ENCODE results near the gene CCDC159.

The CCDC159 gene

DNA sequence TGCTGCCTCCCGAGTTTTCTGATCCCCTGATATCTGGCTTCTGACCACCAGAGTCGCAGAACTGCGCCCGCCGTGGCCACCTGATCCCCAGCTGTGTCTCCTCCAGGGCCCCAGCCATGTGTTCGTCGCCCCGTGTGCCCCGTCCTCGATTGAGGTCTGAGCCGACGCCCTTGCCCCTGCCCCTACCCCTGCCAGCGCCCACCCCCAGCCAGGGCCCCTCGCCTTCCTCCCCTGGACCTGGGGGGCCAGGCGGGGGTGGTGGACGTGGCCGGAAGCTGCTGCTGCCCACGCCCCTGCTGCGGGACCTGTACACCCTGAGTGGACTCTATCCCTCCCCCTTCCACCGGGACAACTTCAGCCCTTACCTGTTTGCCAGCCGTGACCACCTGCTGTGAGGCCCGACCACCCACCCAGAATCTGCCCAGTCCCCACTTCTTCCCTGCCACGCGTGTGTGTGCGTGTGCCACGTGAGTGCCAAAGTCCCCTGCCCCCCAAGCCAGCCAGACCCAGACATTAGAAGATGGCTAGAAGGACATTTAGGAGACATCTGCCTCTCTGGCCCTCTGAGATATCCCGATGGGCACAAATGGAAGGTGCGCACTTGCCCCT lies 18.1 kb downstream of the CCDC159 start:
- Histone ChIP-seq H3K4me1 (ENCODE audit: insufficient read depth, low read length) (no peaks in the 10 kb centered on the region), H3K9me3 (ENCODE audit: low read length) (no peaks in the 10 kb centered on the region), H3K4me3 (ENCODE audit: low read length) (no peak overlapping the region), H2AFZ (ENCODE audit: low read depth, low read length) (no peak overlapping the region), H3K36me3 (ENCODE audit: insufficient read depth, low read length) (peaks cover 3% of the 10 kb centered on the region), H3K27me3 (ENCODE audit: insufficient read depth, low read length) (no peaks in the 10 kb centered on the region)

DNA sequence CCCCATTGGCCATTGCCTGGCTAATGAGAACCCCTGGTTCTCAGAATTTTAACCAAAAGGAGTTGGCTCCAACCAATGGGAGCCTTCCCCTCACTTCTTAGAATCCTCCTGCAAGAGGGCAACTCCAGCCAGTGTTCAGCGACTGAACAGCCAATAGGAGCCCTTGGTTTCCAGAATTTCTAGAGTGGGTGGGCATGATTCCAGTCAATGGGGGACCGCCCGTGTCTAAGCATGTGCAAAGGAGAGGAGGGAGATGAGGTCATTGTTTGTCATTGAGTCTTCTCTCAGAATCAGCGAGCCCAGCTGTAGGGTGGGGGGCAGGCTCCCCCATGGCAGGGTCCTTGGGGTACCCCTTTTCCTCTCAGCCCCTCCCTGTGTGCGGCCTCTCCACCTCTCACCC lies 18.6 kb downstream of the CCDC159 start:
- H3K9me3 ChIP-seq (ENCODE audit: low read length) = no peaks in the 10 kb centered on the region
- no peak overlapping the region for H3K4me3 ChIP-seq (ENCODE audit: low read length)
- H3K36me3 ChIP-seq (ENCODE audit: insufficient read depth, low read length) = peaks cover 3% of the 10 kb centered on the region
- no peaks in the 10 kb centered on the region for H3K4me1 ChIP-seq (ENCODE audit: insufficient read depth, low read length)
- no peak overlapping the region for H2AFZ ChIP-seq (ENCODE audit: low read depth, low read length)
- H3K27me3 ChIP-seq (ENCODE audit: insufficient read depth, low read length) = no peaks in the 10 kb centered on the region

DNA sequence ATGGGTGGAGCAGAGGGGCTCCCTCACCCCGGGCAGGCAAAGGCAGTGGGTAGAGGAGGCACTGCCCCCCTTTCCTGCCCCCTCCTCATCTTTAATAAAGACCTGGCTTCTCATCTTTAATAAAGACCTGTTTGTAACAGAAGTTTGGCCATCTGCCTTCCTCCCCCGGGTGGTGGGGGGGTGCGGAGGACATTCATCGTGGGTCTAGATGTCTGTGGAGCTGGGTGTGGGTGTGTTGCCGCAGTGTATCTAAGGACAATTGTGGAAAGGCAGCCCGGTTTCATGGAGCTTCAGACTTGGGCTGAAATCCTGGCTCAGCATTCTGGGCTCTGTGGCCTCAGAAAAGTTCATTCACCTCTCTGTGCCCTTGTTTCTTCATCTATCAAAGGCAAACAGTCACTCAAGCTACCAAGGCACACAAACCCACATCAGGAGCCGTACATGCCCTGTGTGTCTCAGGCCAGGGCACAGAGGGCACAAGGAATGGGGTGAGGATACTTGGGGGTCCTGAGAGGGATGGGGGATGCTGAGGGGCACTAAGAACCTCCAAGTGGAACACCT lies 19.3 kb downstream of the CCDC159 start:
- no peak overlapping the region for H3K4me3 ChIP-seq (ENCODE audit: low read length)
- H3K9me3 ChIP-seq (ENCODE audit: low read length) = no peaks in the 10 kb centered on the region
- H3K27me3 ChIP-seq (ENCODE audit: insufficient read depth, low read length) = no peaks in the 10 kb centered on the region
- H3K36me3 ChIP-seq (ENCODE audit: insufficient read depth, low read length) = peaks cover 3% of the 10 kb centered on the region
- no peaks in the 10 kb centered on the region for H3K4me1 ChIP-seq (ENCODE audit: insufficient read depth, low read length)
- no peak overlapping the region for H2AFZ ChIP-seq (ENCODE audit: low read depth, low read length)

DNA sequence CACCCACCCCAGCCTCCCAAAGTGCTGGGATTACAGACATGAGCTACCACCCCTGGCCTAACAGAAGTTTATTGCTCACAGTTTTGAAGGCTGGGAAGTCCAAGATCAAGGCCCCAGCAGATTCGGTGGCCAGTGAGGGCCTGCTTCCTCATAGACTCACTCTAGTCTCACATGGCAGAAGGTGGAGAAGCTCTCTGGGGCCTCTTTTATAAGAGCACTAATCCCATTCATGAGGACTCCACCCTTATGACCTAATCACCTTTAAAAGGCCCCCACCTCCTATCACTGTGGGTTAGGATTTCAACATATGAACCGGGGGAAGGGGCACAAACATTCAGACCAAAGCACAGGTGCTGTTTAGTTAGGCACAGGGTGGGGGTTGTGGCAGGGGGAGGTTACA lies 21.2 kb downstream of the CCDC159 start:
- no peaks in the 10 kb centered on the region for H3K27me3 ChIP-seq (ENCODE audit: insufficient read depth, low read length)
- no peaks in the 10 kb centered on the region for H3K36me3 ChIP-seq (ENCODE audit: insufficient read depth, low read length)
- no peaks in the 10 kb centered on the region for H3K4me1 ChIP-seq (ENCODE audit: insufficient read depth, low read length)
- no peaks in the 10 kb centered on the region for H3K9me3 ChIP-seq (ENCODE audit: low read length)
- H2AFZ ChIP-seq (ENCODE audit: low read depth, low read length) = no peak overlapping the region
- H3K4me3 ChIP-seq (ENCODE audit: low read length) = no peak overlapping the region

DNA sequence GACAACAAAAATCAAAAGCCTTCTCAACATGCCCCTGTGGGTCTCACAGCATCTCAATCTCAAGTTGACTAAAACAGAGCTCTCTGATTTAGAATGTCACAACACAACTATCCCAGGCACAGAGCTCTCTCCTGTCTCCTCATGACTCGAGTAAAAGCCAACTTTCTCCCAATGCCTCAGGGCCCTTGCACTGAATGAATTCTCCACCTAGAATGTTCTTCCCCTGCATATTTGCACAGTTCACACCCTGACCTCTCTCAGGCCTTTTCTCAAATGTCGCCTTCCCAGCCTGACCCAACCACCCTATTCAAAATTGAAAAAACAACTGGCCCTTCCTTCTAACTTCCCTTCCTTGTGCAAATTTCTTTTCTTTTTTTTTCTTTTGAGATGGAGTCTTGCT lies 24.4 kb downstream of the CCDC159 start:
- H2AFZ ChIP-seq (ENCODE audit: low read depth, low read length) = no peak overlapping the region
- H3K27me3 ChIP-seq (ENCODE audit: insufficient read depth, low read length) = no peaks in the 10 kb centered on the region
- H3K4me1 ChIP-seq (ENCODE audit: insufficient read depth, low read length) = peaks cover 18% of the 10 kb centered on the region
- H3K36me3 ChIP-seq (ENCODE audit: insufficient read depth, low read length) = no peaks in the 10 kb centered on the region
- no peaks in the 10 kb centered on the region for H3K9me3 ChIP-seq (ENCODE audit: low read length)
- no peak overlapping the region for H3K4me3 ChIP-seq (ENCODE audit: low read length)

DNA sequence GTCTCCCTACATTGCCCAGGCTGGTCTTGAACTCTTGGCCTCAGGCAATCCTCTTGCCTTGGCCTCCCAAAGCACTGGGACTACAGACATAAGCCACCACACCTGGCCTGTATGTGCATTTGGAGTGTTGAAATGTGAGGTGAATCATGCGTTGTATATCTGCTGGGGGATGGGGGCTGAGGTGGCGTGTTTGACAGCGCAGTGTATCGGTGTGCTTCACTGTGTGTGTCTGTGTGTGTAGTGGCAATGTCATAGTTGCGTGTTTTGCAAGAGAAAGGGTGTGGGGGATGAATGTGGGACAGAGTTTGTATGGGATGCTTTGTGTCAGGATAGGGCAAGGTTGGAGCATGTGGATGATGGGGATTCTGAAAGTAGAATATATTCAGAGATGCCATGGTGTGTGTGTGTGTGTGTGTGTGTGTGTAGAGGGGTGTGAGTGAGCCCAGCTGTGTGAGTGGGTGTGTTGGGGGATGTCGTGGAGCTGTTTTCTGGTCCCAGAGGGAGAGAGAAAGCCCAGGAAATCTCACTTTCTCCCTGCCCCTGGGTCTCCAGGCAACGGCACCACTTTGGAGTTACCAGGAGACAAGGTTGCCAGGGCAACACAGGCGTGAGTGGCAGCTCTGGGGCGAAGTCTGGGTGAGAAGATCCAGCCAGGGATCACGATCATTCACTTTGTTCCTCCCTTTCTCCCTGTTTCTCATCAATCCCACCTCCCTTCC lies 27.0 kb downstream of the CCDC159 start:
- peak overlapping the region; percentile 59 for H3K4me3 ChIP-seq (ENCODE audit: low read length)
- no peaks in the 10 kb centered on the region for H3K9me3 ChIP-seq (ENCODE audit: low read length)
- H2AFZ ChIP-seq (ENCODE audit: low read depth, low read length) = no peak overlapping the region
- H3K36me3 ChIP-seq (ENCODE audit: insufficient read depth, low read length) = no peaks in the 10 kb centered on the region
- peaks cover 20% of the 10 kb centered on the region for H3K4me1 ChIP-seq (ENCODE audit: insufficient read depth, low read length)
- no peaks in the 10 kb centered on the region for H3K27me3 ChIP-seq (ENCODE audit: insufficient read depth, low read length)

DNA sequence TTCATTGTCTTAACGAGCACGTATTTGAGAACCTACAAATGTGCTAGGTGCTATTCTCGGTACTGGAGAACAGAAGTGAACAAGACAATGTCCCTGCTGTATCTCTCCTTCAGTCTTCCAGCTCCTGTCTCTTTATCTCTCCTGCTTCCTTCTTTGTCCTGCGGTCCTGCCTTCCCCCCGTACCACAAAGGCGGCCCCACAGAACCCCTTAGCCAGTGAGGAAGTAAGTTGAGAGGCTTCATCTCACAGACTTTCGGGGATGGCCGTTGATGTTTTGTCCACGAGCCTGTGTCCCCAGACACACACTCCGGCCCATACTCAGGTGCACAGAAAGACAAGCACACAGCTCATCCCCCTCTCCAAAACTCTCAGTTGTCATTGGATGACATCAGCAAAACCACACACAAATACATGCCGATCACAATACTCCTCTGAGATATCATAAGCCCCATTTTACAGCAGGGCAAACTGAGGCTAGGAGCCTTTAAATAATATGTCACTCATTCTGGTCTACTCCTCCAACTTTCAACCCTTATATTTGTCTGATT lies 27.6 kb downstream of the CCDC159 start:
- H3K4me3 ChIP-seq (ENCODE audit: low read length) = peak overlapping the region; percentile 59
- peaks cover 23% of the 10 kb centered on the region for H3K4me1 ChIP-seq (ENCODE audit: insufficient read depth, low read length)
- H3K36me3 ChIP-seq (ENCODE audit: insufficient read depth, low read length) = no peaks in the 10 kb centered on the region
- no peaks in the 10 kb centered on the region for H3K27me3 ChIP-seq (ENCODE audit: insufficient read depth, low read length)
- H3K9me3 ChIP-seq (ENCODE audit: low read length) = no peaks in the 10 kb centered on the region
- no peak overlapping the region for H2AFZ ChIP-seq (ENCODE audit: low read depth, low read length)

DNA sequence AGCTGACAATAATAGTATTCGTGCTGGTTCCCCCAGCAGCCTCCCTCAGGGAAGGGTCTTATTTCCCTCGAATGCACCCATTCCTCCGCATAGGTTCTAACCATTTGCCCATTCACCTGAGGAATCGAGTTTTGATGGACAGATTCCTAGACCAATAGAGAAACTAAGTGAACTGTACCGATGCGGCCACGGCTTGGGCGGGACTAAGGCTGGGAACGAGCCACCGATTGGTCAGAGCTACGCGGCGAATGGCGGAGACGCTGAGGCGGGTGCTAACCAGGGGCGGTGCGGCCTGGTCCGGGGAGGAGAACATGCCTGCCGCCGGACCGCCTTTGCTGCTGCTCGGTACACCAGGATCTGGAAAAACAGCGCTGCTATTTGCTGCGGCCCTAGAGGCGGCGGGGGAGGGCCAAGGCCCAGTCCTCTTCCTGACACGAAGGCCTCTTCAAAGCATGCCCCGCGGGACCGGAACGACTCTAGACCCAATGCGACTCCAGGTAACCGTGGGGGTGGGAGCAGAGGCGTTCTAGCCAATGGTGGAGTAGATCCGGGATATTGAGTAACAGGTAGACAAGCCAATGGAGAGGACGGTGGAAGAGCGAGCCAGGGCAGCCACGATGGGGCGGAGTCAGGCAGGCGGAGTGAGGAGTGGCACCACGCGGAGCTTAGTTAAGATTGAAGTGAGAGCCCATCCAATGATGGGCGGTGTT lies 28.3 kb downstream of the CCDC159 start, which contains the start of gene SWSAP1:
TSS of gene SWSAP1 (plus strand) at position 234 of the 710 bp plus-strand sequence. CDS start at position 249, 15 bp downstream.
- H3K36me3 ChIP-seq (ENCODE audit: insufficient read depth, low read length) = no peaks in the 10 kb centered on the region
- peak within 1 kb of the TSS; percentile 37 for H2AFZ ChIP-seq (ENCODE audit: low read depth, low read length)
- no peaks in the 10 kb centered on the region for H3K9me3 ChIP-seq (ENCODE audit: low read length)
- H3K27me3 ChIP-seq (ENCODE audit: insufficient read depth, low read length) = no peaks in the 10 kb centered on the region
- H3K4me3 ChIP-seq (ENCODE audit: low read length) = peak within 1 kb of the TSS; percentile 59
- peaks cover 23% of the 10 kb centered on the region for H3K4me1 ChIP-seq (ENCODE audit: insufficient read depth, low read length)

DNA sequence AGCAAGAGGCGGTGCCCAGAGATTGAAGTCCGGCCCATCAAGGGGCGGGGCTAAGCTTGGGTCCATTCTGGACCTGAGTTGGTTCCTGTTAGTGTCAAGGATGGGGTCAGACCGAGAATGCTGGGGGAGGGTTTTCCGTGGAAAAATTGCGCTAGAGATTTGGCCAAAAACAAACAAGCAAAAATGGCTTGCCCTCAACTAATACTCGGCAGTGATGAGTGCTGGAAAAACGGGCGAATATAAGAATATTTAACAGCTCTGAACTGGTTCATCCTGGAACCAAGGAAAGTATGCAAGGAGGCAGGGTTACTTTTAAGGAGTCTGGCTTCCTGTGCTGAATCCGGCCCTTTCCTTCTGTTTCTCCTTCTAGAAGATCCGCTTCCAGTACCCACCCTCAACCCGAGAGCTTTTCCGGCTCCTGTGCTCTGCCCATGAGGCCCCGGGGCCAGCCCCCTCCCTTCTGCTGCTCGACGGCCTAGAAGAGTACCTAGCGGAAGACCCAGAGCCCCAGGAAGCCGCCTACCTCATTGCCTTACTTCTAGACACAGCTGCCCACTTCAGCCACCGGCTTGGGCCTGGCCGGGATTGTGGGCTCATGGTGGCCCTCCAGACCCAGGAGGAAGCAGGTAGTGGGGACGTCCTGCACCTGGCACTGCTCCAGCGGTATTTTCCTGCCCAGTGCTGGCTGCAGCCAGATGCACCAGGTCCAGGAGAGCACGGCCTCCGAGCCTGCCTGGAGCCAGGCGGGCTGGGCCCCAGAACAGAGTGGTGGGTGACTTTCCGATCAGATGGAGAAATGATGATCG lies 29.0 kb downstream of the CCDC159 start:
- H3K4me1 ChIP-seq (ENCODE audit: insufficient read depth, low read length) = peaks cover 23% of the 10 kb centered on the region
- peak overlapping the region; percentile 59 for H3K4me3 ChIP-seq (ENCODE audit: low read length)
- peak overlapping the region; percentile 37 for H2AFZ ChIP-seq (ENCODE audit: low read depth, low read length)
- no peaks in the 10 kb centered on the region for H3K27me3 ChIP-seq (ENCODE audit: insufficient read depth, low read length)
- no peaks in the 10 kb centered on the region for H3K9me3 ChIP-seq (ENCODE audit: low read length)
- H3K36me3 ChIP-seq (ENCODE audit: insufficient read depth, low read length) = no peaks in the 10 kb centered on the region

DNA sequence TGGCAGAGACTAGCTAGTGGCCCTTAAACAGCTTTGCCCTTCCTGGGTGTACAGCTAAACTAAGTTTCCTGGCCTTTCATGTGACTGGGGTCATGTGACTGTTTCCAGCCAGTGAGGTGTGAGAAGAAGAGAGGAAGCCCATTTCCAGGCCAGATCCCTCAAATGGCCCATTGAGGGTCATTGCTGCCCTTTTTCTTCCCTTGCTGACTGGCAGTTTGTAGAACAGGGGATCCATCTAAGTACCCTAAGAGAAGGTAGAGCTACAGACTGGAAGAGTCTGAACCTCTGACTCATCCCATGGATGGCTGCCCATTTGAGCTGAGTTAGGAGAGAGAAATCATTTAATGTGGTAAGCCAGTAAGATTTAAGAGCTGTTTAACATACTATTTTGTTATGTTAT lies 30.9 kb downstream of the CCDC159 start:
- Histone ChIP-seq H3K36me3 (ENCODE audit: insufficient read depth, low read length) (no peaks in the 10 kb centered on the region), H3K4me3 (ENCODE audit: low read length) (no peak overlapping the region), H3K9me3 (ENCODE audit: low read length) (no peaks in the 10 kb centered on the region), H3K4me1 (ENCODE audit: insufficient read depth, low read length) (peaks cover 25% of the 10 kb centered on the region), H3K27me3 (ENCODE audit: insufficient read depth, low read length) (no peaks in the 10 kb centered on the region), H2AFZ (ENCODE audit: low read depth, low read length) (no peak overlapping the region)

DNA sequence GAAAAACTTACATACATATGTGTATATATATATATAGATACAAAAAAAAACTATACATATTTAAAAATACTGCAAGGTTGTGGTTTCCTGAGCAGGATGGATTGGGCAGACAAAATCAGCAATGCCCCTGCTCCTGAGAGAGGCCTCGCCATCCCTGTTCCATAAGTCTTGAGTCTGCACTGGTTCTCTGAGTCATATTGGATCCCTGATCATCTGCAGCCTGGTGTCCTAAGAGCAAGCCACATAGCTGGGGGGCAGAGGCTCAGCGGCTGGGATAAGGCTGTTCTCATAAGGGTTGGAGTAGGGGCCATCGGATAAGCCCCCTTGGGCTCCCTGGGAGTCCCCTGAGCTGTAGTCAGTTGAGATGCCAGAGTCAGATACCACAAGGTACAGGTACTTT lies 31.4 kb downstream of the CCDC159 start:
- Histone ChIP-seq H3K4me3 (ENCODE audit: low read length) (no peak overlapping the region), H3K27me3 (ENCODE audit: insufficient read depth, low read length) (peaks cover 2% of the 10 kb centered on the region), H2AFZ (ENCODE audit: low read depth, low read length) (no peak overlapping the region), H3K9me3 (ENCODE audit: low read length) (no peaks in the 10 kb centered on the region), H3K4me1 (ENCODE audit: insufficient read depth, low read length) (peaks cover 25% of the 10 kb centered on the region), H3K36me3 (ENCODE audit: insufficient read depth, low read length) (no peaks in the 10 kb centered on the region)

DNA sequence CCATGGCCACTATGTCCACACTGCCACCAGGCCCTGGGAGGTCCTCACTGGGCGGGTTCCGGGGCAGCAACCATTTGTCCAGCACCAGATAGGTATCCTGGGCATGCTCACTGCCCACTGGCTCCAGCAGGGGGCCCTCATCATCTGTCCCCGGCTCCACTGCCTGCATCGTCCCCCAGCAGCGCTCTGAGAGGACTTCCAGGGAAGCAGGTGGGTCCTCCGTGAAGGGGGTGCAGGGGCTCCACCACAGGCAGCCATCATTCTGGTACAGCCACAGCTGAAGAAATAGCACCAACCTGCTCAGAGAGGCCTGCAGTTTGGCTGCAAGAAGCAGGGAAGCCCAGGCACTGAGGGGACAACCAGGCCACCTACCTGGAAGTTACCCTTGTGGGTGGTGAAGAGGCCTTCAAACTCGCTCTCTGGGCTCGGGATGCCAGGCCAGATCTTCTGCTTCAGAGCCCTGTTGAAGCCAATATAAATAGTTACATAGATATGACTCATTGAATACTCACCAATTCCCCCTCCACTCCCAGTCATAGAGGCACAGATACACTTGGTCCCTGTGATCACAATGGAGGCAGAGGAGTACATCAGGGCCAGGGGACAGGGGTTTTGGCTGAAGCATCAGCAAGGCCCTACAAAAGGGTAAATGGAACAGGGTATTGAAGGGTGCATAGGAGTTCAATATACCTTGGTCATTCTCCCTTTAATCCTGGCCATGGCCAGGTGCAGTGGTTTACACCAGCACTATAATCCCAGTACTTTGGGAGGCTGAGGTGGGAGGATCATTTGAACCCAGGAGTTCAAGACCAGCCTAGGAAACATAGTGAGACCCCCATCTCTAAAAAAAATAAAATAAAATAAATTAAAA lies 32.2 kb downstream of the CCDC159 start:
- no peaks in the 10 kb centered on the region for H3K9me3 ChIP-seq (ENCODE audit: low read length)
- peaks cover 10% of the 10 kb centered on the region for H3K27me3 ChIP-seq (ENCODE audit: insufficient read depth, low read length)
- H2AFZ ChIP-seq (ENCODE audit: low read depth, low read length) = no peak overlapping the region
- no peaks in the 10 kb centered on the region for H3K36me3 ChIP-seq (ENCODE audit: insufficient read depth, low read length)
- peaks cover 21% of the 10 kb centered on the region for H3K4me1 ChIP-seq (ENCODE audit: insufficient read depth, low read length)
- no peak overlapping the region for H3K4me3 ChIP-seq (ENCODE audit: low read length)

All from neuron (in vitro differentiated cells).